Ureter (tissue), 1 donor: ENCODE results near the gene NXPH3. TPM values are rescaled to one million over a fixed set of nuclear protein-coding genes. Genes with fewer than 3 reads are reported as not detected.
"Not testable (repeated sequence)": the region's sequence is repeated elsewhere in the genome, so short reads cannot be mapped to it uniquely, and the experiment has no call there.

Experiments used
- DNase-seq: peaks from one replicate; pipeline ENCODE4 v3.0.0-alpha.2; 2020; ENCODE audit warnings: low spot score
- total RNA-seq: library from RNA; stranded (reverse); gene quantifications from one replicate; pipeline ENCODE4 v1.2.4, GENCODE V29; 2023
- donor health status: DM: yes; HTN: yes; CAD: no.

The NXPH3 gene
- total RNA-seq, result 9.2 TPM

GRCh38 chr17:49575679-49576087 is at the start of gene NXPH3:
Gene NXPH3, plus strand, starts transcription at chr17:49575871. Its CDS starts 349 bp downstream, at chr17:49576220.
- DNase-seq, result peak; percentile 73

GRCh38 chr17:49527927-49528651 is 47.6 kb upstream of the NXPH3 start:
- no peak for DNase-seq

- no peak for DNase-seq
Measured at GRCh38 chr17:49528966-49529365, 46.7 kb upstream of the NXPH3 start.

- DNase-seq, result no peak
Measured at GRCh38 chr17:49530118-49530517, 45.6 kb upstream of the NXPH3 start.

GRCh38 chr17:49543860-49544259 is 31.8 kb upstream of the NXPH3 start:
- no peak for DNase-seq

DNA sequence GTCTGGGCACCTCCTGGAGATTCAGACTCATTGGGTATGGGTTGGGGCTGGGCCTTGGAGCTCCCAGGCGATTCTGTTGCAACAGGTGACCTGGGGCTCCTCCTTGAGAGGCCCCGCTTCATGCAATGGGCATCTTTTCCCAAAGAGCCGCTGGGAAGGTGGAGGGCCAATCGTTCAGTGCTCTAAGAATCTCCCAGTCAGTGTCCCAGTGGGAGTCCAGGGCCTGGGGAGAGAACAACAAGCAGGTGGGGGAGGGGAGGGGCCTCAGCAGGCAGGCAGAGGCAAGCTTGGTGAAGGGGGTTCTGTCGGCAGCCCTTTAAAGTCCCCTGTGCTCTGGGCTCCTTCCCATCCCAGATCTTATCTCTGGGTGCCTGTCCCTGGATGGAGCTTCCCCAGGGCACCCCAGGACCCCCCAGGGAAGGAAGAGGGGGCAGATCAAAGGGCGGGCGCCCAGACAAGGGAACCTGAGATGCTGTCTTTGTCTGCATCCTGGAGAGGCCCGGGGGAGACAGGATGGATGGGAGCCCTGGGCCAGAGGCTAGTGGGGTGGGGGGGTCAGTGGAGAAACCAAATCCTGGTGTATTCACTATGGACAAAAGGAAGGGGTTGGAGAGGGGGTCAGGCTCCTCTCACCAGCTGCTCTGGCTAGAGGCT is 30.5 kb upstream of the NXPH3 start:
- DNase-seq, result no peak

GRCh38 chr17:49545806-49546545 is 29.7 kb upstream of the NXPH3 start:
- DNase-seq, result no peak

DNA sequence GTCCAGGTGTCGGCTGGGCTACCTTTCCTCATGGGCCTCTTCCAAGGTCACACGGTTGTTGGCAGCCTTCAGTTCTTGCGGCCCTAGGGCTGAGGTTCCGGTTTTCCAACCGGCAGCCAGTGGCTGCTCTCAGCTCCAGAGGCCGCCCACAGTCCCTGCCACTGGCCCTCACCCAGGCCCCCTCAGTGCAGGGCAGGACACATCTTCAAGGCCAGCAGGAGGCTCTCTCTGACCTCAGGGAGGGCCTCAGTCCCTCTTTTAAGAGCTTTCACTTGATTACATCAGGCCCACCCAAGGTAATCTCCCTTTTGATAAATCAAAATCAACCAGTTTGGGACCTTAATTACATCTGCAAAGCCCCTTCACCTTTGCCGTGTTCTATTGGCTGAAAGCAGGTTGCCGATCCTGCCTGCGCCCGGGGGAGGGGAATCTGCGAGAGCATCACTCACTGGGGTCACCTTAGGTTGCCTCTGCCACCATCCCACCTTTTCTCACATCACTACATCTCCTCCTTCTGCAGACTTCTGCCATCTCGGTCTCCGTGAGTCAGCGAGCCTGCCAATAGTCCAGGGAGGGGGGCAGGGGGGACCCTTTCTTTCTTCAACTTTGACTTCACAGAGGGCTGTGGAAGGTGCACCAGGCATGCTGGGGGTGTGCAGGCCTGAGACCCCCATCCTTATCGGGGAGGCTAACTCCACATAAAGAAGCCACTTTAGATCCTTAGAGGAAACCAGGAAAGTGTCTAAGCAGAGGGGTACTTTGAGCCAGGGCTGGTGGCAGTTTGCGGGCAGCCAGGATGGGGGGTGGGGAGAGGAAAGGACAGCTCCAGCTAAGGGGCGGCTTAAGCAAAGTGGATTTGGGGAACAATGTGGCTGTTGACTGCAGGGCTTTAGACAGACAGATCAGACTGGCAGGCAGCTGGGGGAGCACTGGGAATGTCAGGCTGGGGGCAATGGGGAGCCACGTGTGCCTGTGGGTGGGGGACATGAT is 28.8 kb upstream of the NXPH3 start:
- no peak for DNase-seq

DNA sequence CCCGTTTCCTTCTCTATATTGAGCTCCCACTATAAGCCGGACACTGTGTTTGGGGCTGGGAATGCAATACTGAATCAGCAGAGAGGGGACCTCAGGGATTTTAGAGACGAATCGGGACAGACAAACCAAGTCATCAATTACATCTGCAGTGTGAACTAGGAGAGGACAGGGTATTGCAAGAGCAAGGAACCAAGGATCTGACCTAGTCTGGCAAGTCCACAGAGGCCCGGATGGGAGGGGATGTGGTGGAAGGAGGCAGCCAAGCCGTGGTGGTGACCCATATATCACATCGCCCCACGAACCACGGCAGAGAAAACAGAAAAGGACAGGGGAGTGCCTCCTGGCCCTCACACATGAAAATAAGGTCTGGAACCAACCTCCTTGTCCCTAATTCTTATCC is 28.1 kb upstream of the NXPH3 start:
- no peak for DNase-seq

DNA sequence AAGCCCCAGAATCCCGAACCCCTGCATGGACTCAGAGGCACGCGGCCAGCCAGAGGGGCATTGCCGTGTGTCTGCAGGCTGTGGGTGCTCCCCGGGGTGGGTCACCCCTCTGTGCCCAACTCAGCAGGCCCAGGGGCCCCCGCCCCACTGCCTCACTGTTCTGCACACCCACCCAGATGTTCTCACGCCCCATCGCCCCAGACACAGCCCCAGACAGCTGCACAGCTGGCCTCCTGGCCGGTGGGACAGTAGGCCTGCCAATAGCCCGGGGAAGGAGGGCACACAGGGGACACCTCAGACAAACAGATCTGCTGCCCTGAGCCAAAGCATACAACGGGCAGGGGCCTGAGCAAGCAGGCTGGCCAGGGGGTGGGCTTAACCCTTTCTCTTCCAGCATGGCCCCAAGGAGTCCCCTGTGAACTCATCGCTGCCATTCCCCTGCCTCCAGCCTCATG is 27.6 kb upstream of the NXPH3 start:
- no peak for DNase-seq

DNA sequence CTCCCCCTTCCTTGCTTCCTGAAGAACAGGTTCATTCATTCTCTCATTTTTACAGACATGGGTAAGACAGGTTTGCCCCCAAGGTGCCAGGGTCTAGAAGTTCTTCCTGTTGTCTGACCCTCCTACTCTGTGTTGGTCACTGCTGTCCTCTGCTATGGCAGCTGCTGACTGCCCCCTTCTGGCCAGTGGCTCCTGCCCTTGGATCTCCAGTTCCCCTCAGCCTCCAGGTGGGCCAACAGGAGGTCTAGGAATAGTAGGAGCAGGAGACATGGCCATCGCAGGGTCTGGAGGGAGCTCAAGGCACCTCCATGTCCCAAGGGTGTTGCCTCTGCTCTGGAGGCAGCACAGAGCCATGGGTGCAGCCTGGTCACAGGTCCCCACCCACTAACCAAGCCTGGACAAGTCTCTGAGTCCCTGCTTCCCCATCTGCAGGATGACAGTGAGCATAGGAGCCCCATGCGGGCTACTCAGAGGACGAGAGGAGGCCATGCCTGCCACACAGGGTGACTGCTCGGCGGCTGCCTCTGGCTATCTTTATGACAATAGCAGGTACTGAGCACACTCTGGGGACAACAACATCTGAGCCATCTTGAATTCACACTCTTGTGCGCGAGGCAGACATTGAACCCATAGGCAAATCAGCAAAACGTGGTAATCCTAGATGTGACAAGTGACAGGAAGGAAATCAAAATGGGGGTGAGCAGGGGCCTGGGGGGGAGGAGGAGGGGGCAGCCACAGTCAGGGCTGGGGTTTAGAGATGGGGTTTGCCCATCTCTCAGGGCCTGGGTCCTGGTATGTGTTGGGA is 27.0 kb upstream of the NXPH3 start:
- no peak for DNase-seq

DNA sequence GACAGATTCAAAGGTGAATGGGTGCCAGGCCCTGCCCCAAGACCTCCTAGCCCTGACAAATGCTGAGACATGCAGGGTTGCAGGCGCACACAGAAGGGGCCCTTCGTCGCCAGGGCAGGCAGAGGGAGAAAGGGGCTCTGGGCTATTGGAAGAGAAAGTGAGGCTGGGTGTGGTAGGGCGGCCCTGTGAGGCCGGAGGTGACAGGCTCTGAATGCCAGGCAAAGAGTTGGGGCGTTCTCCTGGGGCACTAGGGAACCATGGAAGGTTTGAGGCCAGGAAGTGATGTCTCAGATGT is 26.4 kb upstream of the NXPH3 start:
- no peak for DNase-seq

DNA sequence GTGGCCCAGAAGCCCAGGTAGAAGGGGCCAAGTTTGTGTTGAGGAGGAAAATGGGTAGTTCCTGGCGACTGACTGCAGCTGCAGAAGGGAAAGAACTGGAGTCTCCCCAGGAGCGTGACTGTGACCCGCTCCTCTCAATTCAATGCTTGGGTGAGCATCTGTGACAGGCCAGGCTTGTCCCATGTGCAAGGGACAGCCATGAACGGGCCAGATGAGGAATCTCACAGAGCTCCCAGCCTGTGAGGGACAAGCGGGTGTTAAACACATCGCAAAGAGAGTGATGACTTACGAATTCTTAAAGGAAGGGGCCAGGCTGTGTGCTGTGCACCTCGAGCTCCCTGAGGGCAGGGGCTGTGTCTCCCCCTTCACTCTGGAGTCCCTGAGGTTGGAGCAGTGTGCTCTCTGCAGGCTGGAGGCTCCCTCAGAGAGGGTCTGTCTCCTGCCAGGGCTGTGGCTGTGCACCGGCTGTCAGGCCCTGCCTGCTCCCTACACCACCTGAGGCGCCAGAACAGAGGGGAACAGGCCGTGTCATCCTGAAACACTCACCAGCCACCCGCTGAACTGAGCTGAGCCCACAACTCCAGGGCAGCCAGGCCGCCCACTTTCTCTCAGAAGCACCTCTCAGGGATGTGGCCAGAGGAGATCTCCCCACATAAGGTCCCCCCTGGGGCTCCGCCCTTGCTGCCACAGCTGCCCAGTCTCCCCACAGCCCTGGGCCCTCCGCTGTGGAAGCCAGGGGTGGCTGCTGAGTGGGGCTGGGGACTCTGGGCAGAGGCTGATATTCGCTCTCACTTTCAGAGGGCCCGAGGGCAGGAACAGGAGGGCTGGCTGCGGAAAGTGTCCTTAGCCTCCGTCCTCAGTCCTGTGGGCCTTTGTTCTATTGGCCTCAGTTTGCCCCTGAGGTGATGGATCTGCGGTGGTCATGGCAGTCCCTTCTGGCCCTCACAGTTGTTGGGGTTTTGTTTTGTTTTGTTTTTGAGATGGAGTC is 25.7 kb upstream of the NXPH3 start:
- DNase-seq, result no peak

DNA sequence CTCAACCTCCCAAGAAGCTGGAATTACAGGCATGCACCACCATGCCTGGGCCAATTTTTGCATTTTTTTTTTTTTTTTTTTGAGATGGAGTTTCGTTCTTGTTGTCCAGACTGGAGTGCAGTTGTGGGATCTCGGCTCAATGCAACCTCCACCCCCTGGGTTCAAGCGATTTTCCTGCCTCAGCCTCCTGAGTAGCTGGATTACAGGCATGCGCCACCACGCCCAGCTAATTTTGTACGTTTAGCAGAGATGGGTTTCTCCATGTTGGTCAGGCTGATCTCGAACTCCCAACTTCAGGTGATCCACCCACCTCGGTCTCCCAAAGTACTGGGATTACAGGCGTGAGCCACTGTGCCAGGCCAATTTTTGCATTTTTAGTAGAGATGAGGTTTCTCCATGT is 24.9 kb upstream of the NXPH3 start:
- DNase-seq, result not testable (repeated sequence)

DNA sequence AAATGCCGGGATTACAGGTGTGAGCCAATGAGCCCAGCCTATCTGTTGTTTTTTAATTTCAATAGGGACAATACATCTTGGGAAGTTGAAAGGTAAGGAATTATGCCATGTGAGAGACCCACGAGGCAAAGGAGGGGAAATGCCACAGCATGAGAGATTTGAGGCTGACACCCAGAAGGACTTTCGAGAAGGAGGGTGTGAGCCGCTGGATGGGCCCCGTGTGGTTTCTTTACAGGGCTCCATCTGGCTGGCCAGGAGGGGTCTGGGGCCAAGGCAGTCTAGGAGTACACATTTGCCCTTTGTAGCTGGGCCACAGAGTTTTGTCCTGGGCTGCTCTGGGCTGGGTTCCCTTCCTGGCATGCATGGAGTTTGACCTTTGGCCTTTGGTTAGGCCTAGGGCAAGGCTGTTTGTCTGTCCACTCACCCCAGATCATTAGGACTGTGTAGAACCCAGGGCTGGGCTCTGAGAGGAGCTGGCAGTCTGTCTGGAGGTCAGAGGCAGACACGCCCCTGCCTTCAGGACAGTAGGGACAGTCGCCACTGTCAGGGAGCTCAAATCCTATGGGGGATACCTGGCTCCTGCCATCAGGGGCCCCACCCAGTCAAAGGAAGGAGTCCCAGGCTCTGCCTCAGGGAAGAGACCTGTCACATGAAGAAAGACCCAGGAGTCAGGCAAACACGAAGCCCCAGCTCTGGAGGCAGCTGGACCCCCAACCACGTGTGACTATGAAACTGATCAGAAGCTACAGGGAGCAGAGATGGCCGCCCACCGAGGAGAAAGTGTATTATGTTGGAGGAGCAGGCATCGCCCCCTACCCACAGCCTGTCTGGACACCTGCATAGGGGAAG is 24.2 kb upstream of the NXPH3 start:
- no peak for DNase-seq

DNA sequence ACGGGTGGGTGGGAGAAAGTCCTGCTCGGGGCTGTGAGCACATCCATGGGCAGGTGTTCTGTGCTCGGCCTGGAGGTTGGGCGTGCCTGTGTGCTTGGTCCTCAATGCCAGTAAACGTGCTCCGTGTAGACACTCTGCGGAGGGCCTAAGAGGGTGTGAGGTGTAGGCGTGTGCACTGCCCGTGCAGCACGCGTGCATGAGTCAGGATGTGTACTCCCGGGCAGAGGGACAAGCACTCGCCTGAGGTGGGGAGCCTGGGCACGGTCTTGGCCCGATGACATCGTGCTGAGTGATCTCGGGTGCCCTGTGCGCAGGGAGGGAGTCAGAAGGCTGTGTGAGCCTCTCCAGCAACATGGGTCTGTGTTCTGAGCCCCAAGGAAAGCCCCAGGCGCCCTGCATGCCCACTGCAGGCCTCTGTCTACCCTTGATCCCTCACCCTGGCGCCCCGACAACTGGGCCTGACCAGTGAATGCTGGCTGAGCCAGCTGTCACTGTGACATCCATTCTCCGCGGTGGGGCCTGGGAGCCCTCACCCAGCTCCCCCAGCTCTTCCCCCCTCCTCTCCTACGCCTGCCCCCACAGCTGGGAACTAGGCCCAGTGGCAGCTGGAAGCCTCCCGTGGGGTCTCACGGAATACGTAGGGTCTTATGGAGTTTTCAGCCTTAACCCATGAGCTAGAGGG is 23.5 kb upstream of the NXPH3 start:
- DNase-seq, result no peak

GRCh38 chr17:49553676-49554335 is 21.9 kb upstream of the NXPH3 start:
- peak; percentile 12 for DNase-seq
